ENCODE measurements around the gene ADAP1.

ADAP1 gene

GRCh38 chr7:938546-939185 lies 15.8 kb downstream of the ADAP1 start:
- Histone ChIP-seq H3K36me3 (ENCODE audit: control insufficient read depth, insufficient read depth, low read length) (no peaks in the 10 kb centered on the region), H3K27ac (no peak overlapping the region), H3K9me3 (ENCODE audit: control insufficient read depth, low read length) (no peaks in the 10 kb centered on the region), H3K4me2 (ENCODE audit: low read length) (no peak overlapping the region), H3K79me2 (peaks cover 2% of the 10 kb centered on the region), H3K4me3 (ENCODE audit: low read depth, low read length) (no peak overlapping the region), H3K4me1 (no peaks in the 10 kb centered on the region), H2AFZ (no peak overlapping the region), H3K9ac (no peak overlapping the region), H3K27me3 (ENCODE audit: control insufficient read depth, insufficient read depth, low read length) (no peaks in the 10 kb centered on the region)
- no peak for TF ChIP-seq CTCF (IDR thresholded peaks at IDR 0.05)

- TF ChIP-seq CTCF (IDR thresholded peaks at IDR 0.05) = no peak
Measured at GRCh38 chr7:937856-938484, 16.5 kb downstream of the ADAP1 start.

GRCh38 chr7:936386-937054 lies 18.0 kb downstream of the ADAP1 start:
- H3K9ac ChIP-seq = no peak overlapping the region
- H3K27ac ChIP-seq = no peak overlapping the region
- H2AFZ ChIP-seq = no peak overlapping the region
- no peak for TF ChIP-seq CTCF (IDR thresholded peaks at IDR 0.05)
- no peaks in the 10 kb centered on the region for H3K4me1 ChIP-seq
- no peaks in the 10 kb centered on the region for H3K36me3 ChIP-seq (ENCODE audit: control insufficient read depth, insufficient read depth, low read length)
- no peak overlapping the region for H3K4me3 ChIP-seq (ENCODE audit: low read depth, low read length)
- peaks cover 2% of the 10 kb centered on the region for H3K79me2 ChIP-seq
- no peaks in the 10 kb centered on the region for H3K9me3 ChIP-seq (ENCODE audit: control insufficient read depth, low read length)
- no peak overlapping the region for H3K4me2 ChIP-seq (ENCODE audit: low read length)
- no peaks in the 10 kb centered on the region for H3K27me3 ChIP-seq (ENCODE audit: control insufficient read depth, insufficient read depth, low read length)

More at GRCh38 chr7:937856-938484, 16.5 kb downstream of the ADAP1 start:
- no peaks in the 10 kb centered on the region for H3K9me3 ChIP-seq (ENCODE audit: control insufficient read depth, low read length)
- H3K27ac ChIP-seq = no peak overlapping the region
- H3K79me2 ChIP-seq = peaks cover 2% of the 10 kb centered on the region
- no peak overlapping the region for H3K4me2 ChIP-seq (ENCODE audit: low read length)
- H3K9ac ChIP-seq = no peak overlapping the region
- H3K4me3 ChIP-seq (ENCODE audit: low read depth, low read length) = no peak overlapping the region
- H3K27me3 ChIP-seq (ENCODE audit: control insufficient read depth, insufficient read depth, low read length) = no peaks in the 10 kb centered on the region
- H3K36me3 ChIP-seq (ENCODE audit: control insufficient read depth, insufficient read depth, low read length) = no peaks in the 10 kb centered on the region
- no peaks in the 10 kb centered on the region for H3K4me1 ChIP-seq
- H2AFZ ChIP-seq = no peak overlapping the region

GRCh38 chr7:935874-936385 lies 18.6 kb downstream of the ADAP1 start:
- Histone ChIP-seq H2AFZ (no peak overlapping the region), H3K9me3 (ENCODE audit: control insufficient read depth, low read length) (no peaks in the 10 kb centered on the region), H3K27me3 (ENCODE audit: control insufficient read depth, insufficient read depth, low read length) (no peaks in the 10 kb centered on the region), H3K9ac (no peak overlapping the region), H3K4me3 (ENCODE audit: low read depth, low read length) (no peak overlapping the region), H3K79me2 (peaks cover 2% of the 10 kb centered on the region), H3K27ac (no peak overlapping the region), H3K4me1 (no peaks in the 10 kb centered on the region), H3K4me2 (ENCODE audit: low read length) (no peak overlapping the region), H3K36me3 (ENCODE audit: control insufficient read depth, insufficient read depth, low read length) (no peaks in the 10 kb centered on the region)
- no peak for TF ChIP-seq CTCF (IDR thresholded peaks at IDR 0.05)

Measured in parathyroid adenoma (tissue), 2 donors.